H1 (cell line): ENCODE data around the gene SEMA3E. TPM values are rescaled to one million over a fixed set of nuclear protein-coding genes. Genes with fewer than 3 reads are reported as not detected.

Experiments
- CTCF ChIA-PET: fragments of 300-600 bp; sonication (Branson Sonifier 250); formaldehyde crosslinking; loops from one replicate; lab custom pipeline; 2021; ENCODE audit not compliant: partially characterized antibody; lab: Charles Lee
- POLR2A ChIA-PET: fragments of 300-600 bp; sonication (Branson Sonifier 250); formaldehyde crosslinking; loops from one replicate; lab custom pipeline; 2021; ENCODE audit warnings: inconsistent platforms; ENCODE audit not compliant: partially characterized antibody; lab: Charles Lee
- DNase-seq, 2 experiments: peaks; one replicate each; pipeline versions ENCODE4 v3.0.0 to v3.0.0-alpha.2; 2010 to 2022; ENCODE audit warnings: low spot score in 2 of 2, low read depth in 1 of 2, mixed read lengths in 1 of 2
- FAIRE-seq: peaks from 2 replicates; lab custom pipeline; 2011; peaks lifted over from hg19 to GRCh38; lab: Jason Lieb, UNC
- H2AFZ ChIP-seq: 2 replicates; pipeline ENCODE4 v1.8.1; 2012; ENCODE audit warnings: low read length, inconsistent platforms
- H2AK5ac ChIP-seq: 2 replicates; pipeline ENCODE4 v1.6.1; 2013; ENCODE audit warnings: low read depth, low read length
- H2BK120ac ChIP-seq: replicated peaks from 2 replicates; pipeline ENCODE3; 2013; ENCODE audit warnings: low read depth, low read length, inconsistent platforms
- H2BK12ac ChIP-seq: 2 replicates; pipeline ENCODE4 v1.6.1; 2013; ENCODE audit warnings: low read depth, low read length
- H2BK15ac ChIP-seq: 2 replicates; pipeline ENCODE4 v1.6.1; 2013; ENCODE audit warnings: low read length
- H2BK20ac ChIP-seq: 2 replicates; pipeline ENCODE4 v1.6.1; 2013; ENCODE audit warnings: low read length
- H2BK5ac ChIP-seq: 2 replicates; pipeline ENCODE4 v1.6.1; 2013; ENCODE audit warnings: low read depth, low read length
- H3K14ac ChIP-seq: 2 replicates; pipeline ENCODE4 v1.6.1; 2013; ENCODE audit warnings: inconsistent platforms; ENCODE audit not compliant: insufficient read length
- H3K18ac ChIP-seq: 2 replicates; pipeline ENCODE4 v1.6.1; 2013; ENCODE audit warnings: low read length; ENCODE audit errors: extremely low read depth
- H3K23ac ChIP-seq: 2 replicates; pipeline ENCODE4 v1.6.1; 2013; ENCODE audit warnings: inconsistent platforms; ENCODE audit not compliant: insufficient read length
- H3K23me2 ChIP-seq: 2 replicates; pipeline ENCODE4 v1.6.1; 2013; ENCODE audit warnings: low read depth, low read length
- H3K27ac ChIP-seq: 2 replicates; pipeline ENCODE4 v1.6.1; 2011; ENCODE audit warnings: low read depth, low read length, inconsistent platforms
- H3K27me3 ChIP-seq, 4 experiments: replicated peaks in 1 of 4; 1 replicate in 1 of 4; 2 replicates in 3 of 4; pipeline versions ENCODE4 v1.6.1 to v1.8.1; 2011 to 2013; ENCODE audit warnings: low read length in 3 of 4, mild to moderate bottlenecking in 3 of 4, inconsistent platforms in 2 of 4, mixed read lengths in 2 of 4, moderate library complexity in 1 of 4; ENCODE audit not compliant: control insufficient read depth in 3 of 4, insufficient read depth in 3 of 4; ENCODE audit errors: extremely low read depth in 1 of 4
- H3K36me3 ChIP-seq, 4 experiments: 2 replicates each; pipeline versions ENCODE4 v1.6.1 to v1.8.1; 2011 to 2013; ENCODE audit warnings: mild to moderate bottlenecking in 4 of 4, low read length in 3 of 4, moderate library complexity in 2 of 4, control low read depth in 1 of 4, inconsistent platforms in 1 of 4; ENCODE audit not compliant: insufficient read depth in 4 of 4, control insufficient read depth in 2 of 4
- H3K4ac ChIP-seq: replicated peaks from 2 replicates; pipeline ENCODE3; 2013; ENCODE audit warnings: low read length, low read depth, mixed read lengths, inconsistent platforms; ENCODE audit not compliant: insufficient read length
- H3K4me1 ChIP-seq, 4 experiments: replicated peaks in 1 of 4; 1 replicate in 1 of 4; 2 replicates in 3 of 4; pipeline versions ENCODE4 v1.6.1 to v1.8.1; 2011 to 2013; ENCODE audit warnings: low read length in 3 of 4, inconsistent platforms in 2 of 4, mixed read lengths in 1 of 4; ENCODE audit not compliant: insufficient read depth in 4 of 4, control insufficient read depth in 3 of 4
- H3K4me2 ChIP-seq, 2 experiments: 2 replicates each; pipeline versions ENCODE4 v1.6.1 to v1.8.1; 2011 to 2013; ENCODE audit warnings: low read depth in 2 of 2, low read length in 2 of 2, control low read depth in 1 of 2, inconsistent platforms in 1 of 2, mild to moderate bottlenecking in 1 of 2; ENCODE audit not compliant: insufficient read depth in 1 of 2
- H3K4me3 ChIP-seq, 4 experiments: fragments of 200-600, 300-600 bp in 1 of 4; sonication (generic), shearing (Covaris generic), sonication (Bioruptor Twin) in 1 of 4; 2 replicates each; pipeline versions ENCODE4 v1.5.1 to v1.8.1; 2011 to 2016; ENCODE audit warnings: low read length in 4 of 4, low read depth in 3 of 4, control low read depth in 2 of 4, inconsistent platforms in 2 of 4, mild to moderate bottlenecking in 2 of 4, mixed read lengths in 1 of 4, moderate library complexity in 1 of 4; ENCODE audit not compliant: insufficient read depth in 2 of 4; ENCODE audit errors: extremely low read depth in 1 of 4
- H3K56ac ChIP-seq: replicated peaks from 2 replicates; pipeline ENCODE3; 2013; ENCODE audit warnings: low read depth, mild to moderate bottlenecking, mixed read lengths, low read length, inconsistent platforms; ENCODE audit not compliant: insufficient read length
- H3K79me1 ChIP-seq: 2 replicates; pipeline ENCODE4 v1.6.1; 2013; ENCODE audit warnings: low read depth, low read length, control low read depth
- H3K79me2 ChIP-seq, 2 experiments: 2 replicates each; pipeline versions ENCODE4 v1.6.1 to v1.8.1; 2012 to 2013; ENCODE audit warnings: low read length in 2 of 2, mild to moderate bottlenecking in 2 of 2, inconsistent platforms in 1 of 2; ENCODE audit not compliant: insufficient read depth in 2 of 2, control insufficient read depth in 1 of 2
- H3K9ac ChIP-seq, 4 experiments: replicated peaks in 1 of 4; 1 replicate in 1 of 4; 2 replicates in 3 of 4; pipeline versions ENCODE4 v1.6.1 to v1.8.1; 2011 to 2013; ENCODE audit warnings: low read depth in 3 of 4, low read length in 3 of 4, control low read depth in 2 of 4, mild to moderate bottlenecking in 2 of 4, moderate library complexity in 2 of 4, inconsistent platforms in 1 of 4; ENCODE audit errors: extremely low read depth in 1 of 4
- H3K9me3 ChIP-seq, 2 experiments: 2 replicates each; pipeline versions ENCODE4 v1.6.1 to v1.8.1; 2012 to 2013; ENCODE audit warnings: mild to moderate bottlenecking in 2 of 2, moderate library complexity in 2 of 2, control low read depth in 1 of 2, inconsistent platforms in 1 of 2, low read depth in 1 of 2, low read length in 1 of 2, mixed read lengths in 1 of 2; ENCODE audit not compliant: insufficient read depth in 2 of 2
- H4K20me1 ChIP-seq, 2 experiments: replicated peaks in 1 of 2; 2 replicates each; pipeline versions ENCODE3 to v1.8.1; 2011 to 2013; ENCODE audit warnings: inconsistent platforms in 2 of 2, low read length in 2 of 2, mild to moderate bottlenecking in 1 of 2; ENCODE audit not compliant: insufficient read depth in 2 of 2, control insufficient read depth in 1 of 2
- H4K5ac ChIP-seq: 2 replicates; pipeline ENCODE4 v1.6.1; 2013; ENCODE audit warnings: low read length, low read depth, mixed read lengths, inconsistent platforms; ENCODE audit not compliant: insufficient read length
- H4K8ac ChIP-seq: 2 replicates; pipeline ENCODE4 v1.8.0; 2013; ENCODE audit warnings: mild to moderate bottlenecking, moderate library complexity, low read length, inconsistent platforms; ENCODE audit not compliant: insufficient read depth; ENCODE audit errors: extremely low read depth
- H4K91ac ChIP-seq: replicated peaks from 2 replicates; pipeline ENCODE3; 2013; ENCODE audit warnings: low read length, mixed read lengths, inconsistent platforms; ENCODE audit not compliant: insufficient read length
- CTBP2 ChIP-seq: IDR thresholded peaks from 2 replicates; pipeline ENCODE4 v1.7.0; 2011; ENCODE audit warnings: borderline replicate concordance, mild to moderate bottlenecking, moderate library complexity, mixed read lengths, low read length; ENCODE audit not compliant: insufficient read depth, insufficient read length
- EP300 ChIP-seq, 2 experiments: IDR thresholded peaks; 1 replicate in 1 of 2; 2 replicates in 1 of 2; pipeline ENCODE4 v1.6.1; 2011 to 2012; ENCODE audit warnings: low read depth in 2 of 2, low read length in 2 of 2, mild to moderate bottlenecking in 2 of 2, borderline replicate concordance in 1 of 2, inconsistent platforms in 1 of 2, moderate library complexity in 1 of 2
- RAD21 ChIP-seq, 2 experiments: IDR thresholded peaks in 1 of 2; conservative IDR thresholded peaks in 1 of 2; 2 replicates each; pipeline ENCODE4 v1.6.1; 2011; ENCODE audit warnings: low read depth in 2 of 2, low read length in 2 of 2, improper control_type of control experiment in 1 of 2, inconsistent platforms in 1 of 2, mild to moderate bottlenecking in 1 of 2, moderate library complexity in 1 of 2
- RBBP5 ChIP-seq: IDR thresholded peaks from 2 replicates; pipeline ENCODE4 v1.7.1; 2012; ENCODE audit warnings: low read depth, mild to moderate bottlenecking, inconsistent platforms, low read length, moderate library complexity, borderline replicate concordance
- SAP30 ChIP-seq: fragments of 300-600 bp; sonication (generic); IDR thresholded peaks from 2 replicates; pipeline ENCODE4 v1.7.1; 2012; ENCODE audit warnings: low read length, moderate library complexity, mild to moderate bottlenecking, inconsistent platforms; ENCODE audit not compliant: insufficient read depth, insufficient replicate concordance
- SIN3A ChIP-seq, 2 experiments: IDR thresholded peaks in 1 of 2; conservative IDR thresholded peaks in 1 of 2; 2 replicates each; pipeline ENCODE4 v1.6.1; 2011 to 2012; ENCODE audit warnings: low read length in 2 of 2, improper control_type of control experiment in 1 of 2, low read depth in 1 of 2, mild to moderate bottlenecking in 1 of 2
- WGBS, 2 experiments: shearing (Covaris generic) in 1 of 2; methylation state at CpG; one replicate each; pipeline versions ENCODE4 v1.1.6 to v1.1.7; 2013 to 2015; ENCODE audit warnings: low lambda C conversion rate in 2 of 2, mixed read lengths in 2 of 2, inconsistent platforms in 1 of 2, low coverage in 1 of 2, missing lambda C conversion rate in 1 of 2; ENCODE audit not compliant: insufficient replicate concordance in 2 of 2, insufficient coverage in 1 of 2, insufficient read length in 1 of 2; ENCODE audit errors: extremely low coverage in 1 of 2, missing lambda C conversion rate in 1 of 2; 5-methylcytosine and 5-hydroxymethylcytosine counted together
- long read RNA-seq, 2 experiments: library from RNA in 1 of 2; library from capped mRNA in 1 of 2; stranded (forward); transcript quantifications; one replicate each; pipeline ENCODE4 v2.0.0, GENCODE V29; 2021; ENCODE audit warnings: inconsistent platforms in 1 of 2
- polyA minus RNA-seq, 3 experiments: library from RNA; depleted of rRNA, polyadenylated mRNA; stranded (reverse); fragments of >200 nt; gene quantifications; 1 replicate in 2 of 3; 2 replicates in 1 of 3; pipeline ENCODE4 v1.2.3, GENCODE V29; 2011
- polyA plus RNA-seq, 7 experiments: library from polyadenylated mRNA; depleted of rRNA in 3 of 7; stranded (reverse) in 5 of 7; unstranded in 2 of 7; fragments of >200 nt in 5 of 7; fragments of 200-250 nt in 2 of 7; gene quantifications; 1 replicate in 5 of 7; 2 replicates in 1 of 7; 4 replicates in 1 of 7; pipeline versions ENCODE4 v1.2.1 to v1.2.3, GENCODE V29; 2011 to 2013; ENCODE audit warnings: missing spikeins in 2 of 7, mixed read lengths in 2 of 7
- total RNA-seq: library from RNA; stranded (reverse); fragmentation: NEBNext Ultra II Directional; extraction: Animal tissue kit (Norgen Biotek cat#: 25700); gene quantifications from 2 replicates; pipeline ENCODE4 v1.2.1, GENCODE V29; 2021
- TF ChIP-seq, protein P1 (sequence below): IDR thresholded peaks from 2 replicates; pipeline ENCODE4 v1.6.1; 2012; ENCODE audit warnings: inconsistent platforms

Gene SEMA3E
- total RNA-seq: 0.93 and 1.9 TPM in 2 replicates
- polyA plus RNA-seq (2011; rRNA removed): 0.94 and 1.3 TPM in 2 replicates
- polyA plus RNA-seq (2011; cell fraction: cytosol; rRNA removed): 1.6 TPM
- 0.47 TPM for polyA plus RNA-seq (2011; cell fraction: nucleus; rRNA removed)
- polyA plus RNA-seq (2012, experiment 1 of 2): 1.0 to 4.7 TPM (median 3.2 TPM) in 4 replicates
- polyA plus RNA-seq (2012, experiment 2 of 2): 0.04 TPM
- 1.0 TPM for polyA plus RNA-seq (2013, experiment 1 of 2)
- polyA plus RNA-seq (2013, experiment 2 of 2): 0.72 TPM
- polyA minus RNA-seq (2011; rRNA and poly(A)+ RNA removed): 2.7 and 2.9 TPM in 2 replicates
- 1.0 TPM for polyA minus RNA-seq (2011; cell fraction: cytosol; rRNA and poly(A)+ RNA removed)
- 2.0 TPM for polyA minus RNA-seq (2011; cell fraction: nucleus; rRNA and poly(A)+ RNA removed)
- long read RNA-seq, experiment 1, partial matches to known transcripts: 1 of 3 reads
- long read RNA-seq, experiment 1, other reads (novel, unspliced or antisense): 2 of 3 reads
- long read RNA-seq, experiment 2, partial matches to known transcripts: 0 of 2 reads
- long read RNA-seq, experiment 2, other reads (novel, unspliced or antisense): 2 of 2 reads

DNA sequence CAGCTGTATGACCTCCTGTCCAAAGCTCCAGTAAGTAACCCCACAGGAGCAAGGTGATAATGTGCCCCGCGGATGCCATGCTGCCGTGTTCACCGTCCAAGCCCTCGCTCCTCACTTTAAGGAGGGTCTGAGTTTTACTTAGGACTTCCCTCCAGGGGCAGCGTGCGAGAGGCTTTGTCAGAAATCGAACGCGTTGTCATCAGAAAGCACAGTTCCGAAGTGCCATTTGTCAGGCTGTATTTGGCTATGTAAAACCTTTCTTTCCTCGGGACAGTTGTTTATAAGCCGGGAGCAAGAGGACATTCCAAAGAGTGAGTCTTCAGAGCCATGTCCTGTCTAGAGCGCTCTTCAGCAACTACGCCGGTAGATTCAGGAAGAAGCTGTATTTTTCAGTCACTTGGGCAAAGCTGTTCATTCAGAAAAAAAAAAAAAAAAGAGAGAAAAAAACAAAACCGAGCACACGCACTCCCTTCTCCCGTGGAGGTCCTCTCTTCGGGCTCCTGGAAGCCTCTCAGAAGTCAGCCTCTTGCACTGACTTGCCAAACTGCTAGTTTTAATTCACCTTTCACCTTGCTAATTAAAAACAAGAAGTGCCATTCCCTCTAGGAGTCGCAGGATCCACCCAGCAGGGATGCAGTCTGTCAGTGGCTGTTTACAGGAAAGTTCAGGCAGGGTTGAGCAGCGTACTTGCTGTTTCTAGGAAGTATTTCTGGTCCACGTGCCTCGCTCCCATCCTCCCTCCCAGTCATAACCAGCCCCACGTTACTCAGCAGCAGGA lies at the start of gene SEMA3E:
Gene SEMA3E, minus strand, starts transcription at position 676 of the 778 bp plus-strand sequence.
- H3K79me2 ChIP-seq: no peaks in the 10 kb centered on the region
- H2BK15ac ChIP-seq: no peak within 1 kb of the TSS
- H3K14ac ChIP-seq: no peak within 1 kb of the TSS
- peaks cover 0 to 4% (median 2%) of the 10 kb centered on the region in 4 experiments; a peak in 4 of 7 replicates for H3K4me1 ChIP-seq
- 5% methylated on average over 25 of the region's 25 CpGs; no CpG with 5 or more reads in 1 of the 2 experiments for WGBS, 2 experiments
- no peak within 1 kb of the TSS for H4K8ac ChIP-seq
- ChIA-PET CTCF (interaction anchor here (0.6 kb wide), 1 partner anchor 144 kb away, joined by 4 read pairs; no protein-coding TSS in a partner anchor), POLR2A (no interaction called here)
- H3K18ac ChIP-seq: 0 out of 2 replicates have a peak within 1 kb of the TSS, but pooled peaks have one; percentile 10
- H4K20me1 ChIP-seq: no peaks in the 10 kb centered on the region
- FAIRE-seq (peak; percentile 71), DNase-seq (peak in 1 of 2 experiments; percentile 54)
- H3K4ac ChIP-seq: no peak within 1 kb of the TSS
- no peak within 1 kb of the TSS for H3K27ac ChIP-seq
- H2BK5ac ChIP-seq: no peak within 1 kb of the TSS
- H4K5ac ChIP-seq: no peak within 1 kb of the TSS
- H3K36me3 ChIP-seq: no peaks in the 10 kb centered on the region
- no peak within 1 kb of the TSS for H2BK120ac ChIP-seq
- peak within 1 kb of the TSS in 1 of 4 experiments; percentile 60; a peak in 2 of 7 replicates for H3K9ac ChIP-seq
- no peak within 1 kb of the TSS for H2BK20ac ChIP-seq
- H3K79me1 ChIP-seq: no peaks in the 10 kb centered on the region
- no peaks in the 10 kb centered on the region for H3K27me3 ChIP-seq
- H3K4me3 ChIP-seq: peak within 1 kb of the TSS; percentile 30 to 67 (median 50)
- no peak within 1 kb of the TSS for H3K23ac ChIP-seq
- H2AFZ ChIP-seq: peak within 1 kb of the TSS; percentile 81
- H3K9me3 ChIP-seq: no peaks in the 10 kb centered on the region
- no peak within 1 kb of the TSS for H3K56ac ChIP-seq
- H2BK12ac ChIP-seq: no peak within 1 kb of the TSS
- H4K91ac ChIP-seq: no peak within 1 kb of the TSS
- H2AK5ac ChIP-seq: no peak within 1 kb of the TSS
- H3K23me2 ChIP-seq: peaks cover 4% of the 10 kb centered on the region
- H3K4me2 ChIP-seq: peak within 1 kb of the TSS; percentile 96 to 98
- TF ChIP-seq RBBP5 (no peak), EP300 (IDR thresholded peaks at IDR 0.05; ENCODE audit: borderline replicate concordance in 1 of 2, low read depth in 2 of 2, low read length in 2 of 2) (no peak), SAP30 (peak; percentile 90), RAD21 (IDR thresholded peaks at IDR 0.05 in 1 of 2, conservative IDR thresholded peaks at IDR 0.05 in 1 of 2; ENCODE audit: low read depth in 2 of 2, low read length in 2 of 2) (peak in 1 of 2 experiments; percentile 42; a peak in 2 of 4 replicates), CTBP2 (no peak), SIN3A (conservative IDR thresholded peaks at IDR 0.05 in 1 of 2, IDR thresholded peaks at IDR 0.05 in 1 of 2; ENCODE audit: low read depth in 1 of 2, low read length in 2 of 2) (peak; percentile 59 to 81; a peak in 2 of 4 replicates)
- TF ChIP-seq, protein P1, sequence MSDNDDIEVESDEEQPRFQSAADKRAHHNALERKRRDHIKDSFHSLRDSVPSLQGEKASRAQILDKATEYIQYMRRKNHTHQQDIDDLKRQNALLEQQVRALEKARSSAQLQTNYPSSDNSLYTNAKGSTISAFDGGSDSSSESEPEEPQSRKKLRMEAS: peak; percentile 63
